Stimulated activated naive CD8-positive, alpha-beta T cell treated with anti-CD3 and anti-CD28 coated beads, Interleukin-15, amount 100 ng/mL, for 72 hours (primary cell): ENCODE results near the gene RASGEF1C.

ENCODE experiments used
- ATAC-seq: fragments of 150-1000 bp; cut with Tn5 transposase; 2 replicates; pipeline ENCODE4 v1.10.0; 2021; ENCODE audit warnings: mild to moderate bottlenecking, moderate library complexity
- DNase-seq, 2 donors: peaks; one replicate each; pipeline ENCODE4 v3.0.0; 2021 to 2022
- H3K27ac Mint-ChIP-seq, 2 donors: one replicate each; pipeline ENCODE4 v1.8.0; 2022; ENCODE audit warnings: mild to moderate bottlenecking in 2 of 2, mixed read lengths in 2 of 2, moderate library complexity in 2 of 2
- H3K27me3 Mint-ChIP-seq: one replicate; pipeline ENCODE4 v1.8.0; 2022; ENCODE audit warnings: mixed read lengths
- H3K4me1 Mint-ChIP-seq: one replicate; pipeline ENCODE4 v1.8.0; 2022; ENCODE audit warnings: mild to moderate bottlenecking, mixed read lengths
- H3K4me3 Mint-ChIP-seq, 2 donors: one replicate each; pipeline ENCODE4 v1.8.0; 2022; ENCODE audit warnings: mild to moderate bottlenecking in 2 of 2, mixed read lengths in 2 of 2, moderate library complexity in 1 of 2
- H3K9me3 Mint-ChIP-seq, 2 donors: one replicate each; pipeline ENCODE4 v1.8.0; 2022; ENCODE audit warnings: mixed read lengths in 2 of 2

Gene RASGEF1C

DNA sequence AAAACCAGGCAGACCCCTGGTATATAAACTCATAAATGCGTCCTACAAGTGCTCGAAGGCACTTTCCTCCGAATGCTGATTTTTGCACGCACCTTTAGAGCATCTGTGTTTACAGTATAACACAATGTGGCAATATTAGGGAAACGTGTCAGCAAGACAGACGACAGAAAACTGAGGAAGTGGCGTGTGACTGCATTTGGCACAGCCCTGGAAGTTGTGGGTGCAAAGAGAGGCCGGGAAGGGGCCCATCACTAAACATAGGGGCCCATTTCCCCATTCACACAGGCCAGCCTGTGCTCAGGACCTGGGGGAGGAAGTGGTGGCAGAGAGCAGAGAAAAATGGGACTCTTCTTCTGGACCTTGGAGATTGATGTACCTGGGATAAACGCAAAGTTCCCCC, 48.2 kb downstream of the RASGEF1C start:
- Mint-ChIP-seq H3K9me3 (no peaks in the 10 kb centered on the region), H3K4me1 (peaks cover 4% of the 10 kb centered on the region), H3K27me3 (peaks cover 51% of the 10 kb centered on the region), H3K4me3 (no peak overlapping the region), H3K27ac (no peak overlapping the region)
- DNase-seq (no peak), ATAC-seq (no peak)

DNA sequence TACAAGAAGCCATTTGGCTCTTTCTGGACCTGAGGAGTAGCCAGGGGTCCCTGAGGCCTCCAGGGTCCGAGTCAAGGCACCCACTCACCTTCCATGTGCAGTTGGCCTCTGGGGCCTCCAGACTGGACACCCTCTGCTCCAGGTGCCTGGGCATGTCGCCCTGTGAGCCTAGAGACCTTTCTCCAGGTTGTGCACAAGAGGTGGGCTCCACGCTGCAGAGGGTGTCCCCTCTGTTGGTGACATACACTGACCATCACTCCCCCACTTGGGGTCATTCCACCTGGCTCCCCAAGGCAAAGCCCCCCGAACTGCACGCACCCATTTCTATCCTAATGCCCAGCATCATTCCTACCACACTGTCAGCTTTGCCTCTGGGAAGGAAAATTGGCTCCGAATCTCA, 48.8 kb downstream of the RASGEF1C start:
- Mint-ChIP-seq H3K9me3 (no peaks in the 10 kb centered on the region), H3K27me3 (peaks cover 51% of the 10 kb centered on the region), H3K4me1 (peaks cover 4% of the 10 kb centered on the region), H3K27ac (no peak overlapping the region), H3K4me3 (no peak overlapping the region)
- ATAC-seq, result no peak
- DNase-seq, result no peak

DNA sequence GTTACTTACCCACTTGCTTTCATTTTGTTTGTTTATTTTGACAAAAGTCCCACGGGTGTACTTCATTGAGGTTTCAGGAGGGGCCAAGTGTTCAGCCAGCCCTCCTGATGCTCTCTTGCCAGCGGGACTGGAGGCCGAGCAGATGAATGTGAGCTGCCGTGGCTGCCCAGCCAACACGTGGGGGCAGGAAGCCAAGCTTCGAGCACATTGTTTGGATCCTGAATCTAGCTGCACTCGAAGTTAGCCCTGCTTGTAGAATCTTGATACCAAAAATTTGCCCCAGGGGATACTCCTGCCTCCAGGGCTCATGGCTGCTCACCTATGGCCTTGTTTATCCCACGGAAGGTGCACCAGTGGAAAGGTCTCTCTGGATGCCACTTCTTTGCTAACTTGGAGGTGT, 49.3 kb downstream of the RASGEF1C start:
- Mint-ChIP-seq H3K4me1 (peaks cover 4% of the 10 kb centered on the region), H3K27ac (no peak overlapping the region), H3K9me3 (no peaks in the 10 kb centered on the region), H3K27me3 (peaks cover 47% of the 10 kb centered on the region), H3K4me3 (no peak overlapping the region)
- ATAC-seq, result no peak
- DNase-seq, result no peak

DNA sequence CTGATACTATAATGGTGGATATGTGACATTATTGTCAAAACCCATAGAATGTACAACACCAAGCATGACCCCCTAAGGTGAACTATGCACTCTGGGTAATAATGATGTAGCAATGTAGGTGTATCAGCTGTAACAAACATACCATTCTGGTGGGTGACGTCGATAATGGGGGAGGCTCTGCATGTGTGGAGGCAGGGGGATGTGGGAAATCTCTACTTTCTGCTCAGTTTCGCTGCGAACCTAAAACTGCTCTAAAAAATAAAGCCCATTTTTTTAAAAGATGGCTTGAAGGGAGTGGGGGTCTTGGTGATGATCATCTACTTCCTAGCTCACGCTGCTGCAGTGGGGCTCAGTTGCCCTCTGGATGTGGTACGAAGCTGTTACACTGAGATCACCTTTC, 51.1 kb downstream of the RASGEF1C start:
- Mint-ChIP-seq H3K4me1 (peaks cover 4% of the 10 kb centered on the region), H3K9me3 (peaks cover 0 to 5% of the 10 kb centered on the region in 2 donors), H3K4me3 (no peak overlapping the region), H3K27me3 (peaks cover 36% of the 10 kb centered on the region), H3K27ac (no peak overlapping the region)
- DNase-seq, result no peak
- ATAC-seq, result no peak

DNA sequence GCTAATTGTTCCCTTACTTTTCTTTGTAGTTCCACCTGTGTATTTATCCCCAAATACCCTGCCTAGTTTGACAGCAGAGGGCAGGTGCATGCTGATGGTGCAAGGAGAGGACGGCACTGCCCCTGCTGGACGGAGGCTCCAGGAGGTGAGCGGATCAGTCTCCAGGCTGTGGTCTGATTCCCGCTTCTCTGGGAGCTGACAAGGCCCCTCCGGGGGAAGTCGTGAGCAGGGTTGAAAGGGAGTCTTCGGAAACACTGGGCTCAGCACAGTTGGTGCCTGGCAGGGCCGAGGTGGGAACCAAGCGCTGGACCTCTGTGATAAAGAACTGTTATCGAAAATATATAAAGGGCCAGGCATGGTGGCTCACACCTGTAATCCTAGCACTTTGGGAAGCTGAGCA, 52.9 kb downstream of the RASGEF1C start:
- Mint-ChIP-seq H3K9me3 (peaks cover 0 to 5% of the 10 kb centered on the region in 2 donors), H3K27me3 (peaks cover 23% of the 10 kb centered on the region), H3K27ac (no peak overlapping the region), H3K4me1 (peaks cover 4% of the 10 kb centered on the region), H3K4me3 (no peak overlapping the region)
- ATAC-seq (no peak), DNase-seq (no peak)

DNA sequence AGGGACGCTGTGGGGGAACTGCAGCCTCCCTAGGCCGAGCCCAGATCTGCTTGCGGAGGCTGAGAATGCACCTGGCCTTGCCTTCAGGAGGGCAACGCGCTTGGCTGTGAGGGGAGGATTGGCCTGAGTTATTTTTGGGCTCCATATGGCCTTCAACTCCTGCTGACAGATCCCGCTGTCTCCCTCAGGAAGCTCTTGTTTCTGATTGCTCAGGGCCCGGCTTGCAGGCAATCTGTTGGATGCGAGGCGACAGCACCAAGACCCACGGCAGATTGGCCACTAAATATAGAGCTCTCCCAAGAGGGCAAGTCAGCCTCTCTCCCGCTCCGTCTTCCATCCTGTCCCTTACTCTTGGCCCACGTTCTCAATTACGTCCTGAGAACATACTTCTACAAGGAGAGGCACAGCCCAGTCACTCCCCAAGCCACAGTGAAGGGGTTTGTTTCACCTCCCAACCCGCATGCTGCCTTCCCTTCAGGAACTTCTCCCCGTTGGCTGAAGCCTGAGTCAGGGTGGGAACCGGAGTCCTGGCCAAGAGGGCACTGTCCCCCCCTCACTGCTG, 53.6 kb downstream of the RASGEF1C start:
- Mint-ChIP-seq H3K27me3 (peaks cover 16% of the 10 kb centered on the region), H3K27ac (no peak overlapping the region), H3K4me1 (no peaks in the 10 kb centered on the region), H3K4me3 (no peak overlapping the region), H3K9me3 (peaks cover under 1 to 6% of the 10 kb centered on the region in 2 donors)
- ATAC-seq, result no peak
- DNase-seq, result no peak

DNA sequence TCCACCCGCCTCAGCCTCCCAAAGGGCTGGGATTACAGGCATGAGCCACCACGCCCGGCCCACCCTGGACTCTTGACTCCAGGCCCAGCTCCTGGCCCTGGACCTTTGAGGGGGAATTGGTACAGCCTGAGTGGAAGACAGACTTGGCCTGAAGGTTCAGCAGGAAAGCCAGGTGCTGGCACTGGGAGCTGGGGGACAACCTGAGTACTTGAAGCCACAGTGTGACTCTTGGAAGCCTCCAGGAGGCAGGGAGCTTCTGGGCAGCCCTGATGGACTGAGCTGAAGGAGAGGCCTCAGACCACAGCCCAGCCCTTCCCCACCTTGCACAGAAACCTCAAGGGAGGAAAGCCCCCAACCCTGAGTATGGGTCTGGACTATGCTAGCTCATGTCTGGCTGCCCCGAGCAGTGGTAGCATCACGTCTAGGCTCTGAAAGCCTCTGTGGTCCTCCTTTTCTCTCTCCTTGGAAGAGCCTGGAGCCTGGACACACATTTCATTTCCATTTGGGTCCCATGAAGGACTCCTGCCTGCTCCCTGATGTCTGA, 54.1 kb downstream of the RASGEF1C start:
- H3K27ac Mint-ChIP-seq, result no peak overlapping the region
- H3K27me3 Mint-ChIP-seq, result peaks cover 17% of the 10 kb centered on the region
- H3K4me3 Mint-ChIP-seq, result no peak overlapping the region
- H3K9me3 Mint-ChIP-seq, result peaks cover 6 to 12% of the 10 kb centered on the region in 2 donors
- DNase-seq (no peak), ATAC-seq (no peak)
- H3K4me1 Mint-ChIP-seq, result no peaks in the 10 kb centered on the region

DNA sequence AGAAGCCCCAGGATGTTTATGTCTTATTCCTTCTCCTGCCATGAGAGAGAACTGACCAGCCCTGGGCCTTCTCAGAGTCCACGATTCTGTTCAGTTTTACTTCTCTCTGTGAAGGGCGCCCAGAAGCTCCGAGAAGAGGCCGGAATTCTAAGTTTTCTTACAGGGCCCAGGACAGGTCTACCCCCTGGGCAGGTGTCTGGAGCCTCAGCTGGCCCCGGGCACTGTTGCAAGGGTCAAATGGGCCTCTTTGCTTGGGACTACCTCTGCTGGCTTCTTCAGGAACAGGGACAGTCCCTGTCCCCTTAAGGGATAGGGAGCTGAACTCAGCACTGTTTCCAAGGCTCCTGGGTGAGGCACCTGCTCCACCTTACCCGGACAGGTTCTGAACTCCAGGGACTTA, 55.0 kb downstream of the RASGEF1C start:
- no peak for DNase-seq
- H3K9me3 Mint-ChIP-seq, result peaks cover 11 to 16% of the 10 kb centered on the region in 2 donors
- H3K27ac Mint-ChIP-seq, result no peak overlapping the region
- H3K4me3 Mint-ChIP-seq, result no peak overlapping the region
- H3K4me1 Mint-ChIP-seq, result no peaks in the 10 kb centered on the region
- no peak for ATAC-seq
- H3K27me3 Mint-ChIP-seq, result peaks cover 14% of the 10 kb centered on the region

DNA sequence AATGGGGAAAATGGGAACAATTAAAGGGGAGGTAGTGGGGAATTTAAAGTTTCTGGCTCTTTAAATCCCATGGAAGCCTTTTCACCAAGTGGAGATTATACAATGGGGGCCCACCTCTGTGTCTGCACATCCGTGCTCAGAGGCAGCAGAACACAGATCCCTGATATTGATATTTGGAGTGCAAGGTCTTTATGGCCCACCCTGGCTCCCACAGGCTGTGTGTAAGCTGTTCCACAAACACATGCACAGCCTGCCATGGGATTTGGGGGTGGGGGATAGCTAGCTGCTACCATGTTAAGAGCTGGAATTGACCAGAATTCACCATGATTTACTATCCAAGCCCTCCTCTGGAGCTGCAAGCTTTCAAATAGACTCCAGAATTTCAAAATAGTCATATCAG, 55.9 kb downstream of the RASGEF1C start:
- Mint-ChIP-seq H3K27me3 (peaks cover 11% of the 10 kb centered on the region), H3K4me3 (no peak overlapping the region), H3K4me1 (no peaks in the 10 kb centered on the region), H3K9me3 (peaks cover 16 to 17% of the 10 kb centered on the region in 2 donors), H3K27ac (no peak overlapping the region)
- ATAC-seq (no peak), DNase-seq (no peak)

DNA sequence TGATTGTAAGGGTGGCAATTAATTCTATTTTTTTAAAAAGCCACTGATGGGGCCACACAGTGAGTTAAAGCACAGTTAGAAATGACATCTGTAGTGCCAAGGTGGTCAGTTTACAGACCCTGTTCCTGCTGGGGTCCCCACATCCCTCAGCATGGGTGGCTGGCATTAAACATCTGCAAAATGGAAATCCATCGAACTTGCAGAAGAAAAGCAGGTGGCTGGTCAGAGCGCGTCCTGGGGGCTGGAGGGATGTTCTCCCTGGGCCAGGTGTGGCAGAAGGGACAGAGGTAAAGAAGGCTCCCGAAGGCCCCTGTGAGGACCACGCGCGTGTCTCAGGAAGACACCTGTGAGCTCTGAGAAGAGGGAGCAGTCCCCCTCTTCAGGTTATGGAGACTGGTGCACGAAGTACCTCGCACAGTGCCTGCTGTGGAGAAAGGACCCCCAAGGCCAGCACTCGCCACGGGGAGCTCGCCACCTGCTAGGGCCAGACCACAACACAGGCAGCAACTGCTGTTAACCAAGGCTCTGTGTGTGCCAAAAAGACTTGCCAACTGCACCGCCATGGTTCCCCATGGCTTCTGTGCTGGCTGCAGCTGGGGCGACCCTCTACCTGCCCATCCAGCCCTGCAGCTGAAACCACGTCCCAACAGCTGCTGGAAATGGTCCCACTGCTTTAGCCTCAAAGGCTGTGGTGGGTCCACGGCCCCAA, 65.2 kb downstream of the RASGEF1C start:
- peaks cover 9 to 25% of the 10 kb centered on the region in 2 donors for H3K9me3 Mint-ChIP-seq
- peaks cover 31% of the 10 kb centered on the region for H3K27me3 Mint-ChIP-seq
- no peaks in the 10 kb centered on the region for H3K4me1 Mint-ChIP-seq
- H3K27ac Mint-ChIP-seq, result no peak overlapping the region
- H3K4me3 Mint-ChIP-seq, result no peak overlapping the region
- DNase-seq (no peak), ATAC-seq (no peak)

DNA sequence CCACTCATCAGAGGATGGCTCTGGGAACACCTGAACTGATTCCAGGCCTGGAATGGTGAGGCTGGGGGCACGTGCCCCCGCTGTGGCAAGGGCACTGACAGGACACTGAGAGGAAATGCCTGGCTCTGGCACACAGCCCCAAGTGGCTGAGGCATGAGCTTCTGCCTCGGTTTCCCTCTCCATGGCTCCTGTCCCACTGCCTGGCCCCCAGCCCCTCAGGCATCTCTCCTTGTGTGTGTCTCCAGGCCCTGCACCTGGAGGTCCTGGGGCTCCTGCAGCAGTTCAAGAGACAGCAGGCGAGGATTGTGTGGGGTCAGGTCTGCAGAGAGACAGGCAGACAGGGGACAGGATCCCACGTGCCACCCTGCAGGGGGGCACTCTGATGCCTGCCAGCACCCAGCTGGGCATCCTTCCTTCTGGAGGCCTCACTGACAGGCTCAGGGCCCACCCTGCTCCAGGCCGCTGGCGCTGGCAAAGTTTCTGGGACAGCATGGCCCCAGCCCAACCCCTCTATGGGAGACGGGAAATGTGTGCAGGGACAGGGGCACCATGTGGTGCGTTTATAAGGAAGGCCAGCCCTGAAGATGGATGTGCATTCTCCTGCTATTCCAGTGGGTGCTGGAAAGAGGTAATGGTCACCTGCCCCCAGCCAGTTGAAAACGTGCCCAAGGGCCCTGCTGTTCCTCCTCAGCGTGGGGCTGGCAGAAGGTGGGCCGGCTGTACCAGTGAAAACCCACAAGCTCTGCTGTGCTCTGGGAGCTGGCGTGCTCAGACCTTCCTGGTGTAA, 66.0 kb downstream of the RASGEF1C start:
- Mint-ChIP-seq H3K27ac (no peak overlapping the region), H3K9me3 (peaks cover 9 to 18% of the 10 kb centered on the region in 2 donors), H3K27me3 (peaks cover 38% of the 10 kb centered on the region), H3K4me1 (no peaks in the 10 kb centered on the region), H3K4me3 (no peak overlapping the region)
- ATAC-seq (no peak), DNase-seq (no peak)

DNA sequence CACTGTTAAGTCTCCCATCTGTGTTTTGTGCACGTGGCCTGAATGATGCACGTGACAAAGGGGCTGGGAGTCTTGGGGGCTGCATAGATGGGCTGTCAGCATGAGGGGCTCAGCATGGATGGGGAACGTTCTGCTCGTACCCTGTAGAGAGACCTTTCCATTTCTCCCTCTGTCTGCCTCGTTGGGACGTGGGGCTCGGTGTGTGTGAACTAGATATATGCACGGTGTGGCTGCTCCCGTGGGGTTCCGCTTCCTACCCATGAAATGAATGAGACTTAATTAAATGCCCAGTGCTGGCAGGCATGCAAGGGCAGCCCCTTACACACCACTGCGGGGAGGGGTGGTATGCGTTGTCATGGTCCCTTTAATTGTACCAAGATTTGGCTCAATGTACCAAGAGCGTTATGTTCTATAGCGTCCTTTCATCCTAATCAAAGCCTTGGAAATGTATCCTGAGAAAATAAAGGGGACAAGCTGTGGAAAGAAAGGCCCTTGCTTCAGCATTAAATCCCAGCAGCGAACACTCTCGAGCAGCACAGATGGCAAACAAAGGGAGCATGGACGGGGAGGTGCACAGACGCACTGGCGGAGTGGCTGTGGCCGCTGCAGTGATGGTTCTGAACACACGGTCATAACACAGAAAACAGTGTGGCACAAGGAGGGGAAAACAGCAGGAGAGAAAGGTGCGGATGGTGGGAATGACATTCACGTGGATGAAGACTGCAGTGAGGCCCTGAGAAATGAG, 66.8 kb downstream of the RASGEF1C start:
- peaks cover 9 to 12% of the 10 kb centered on the region in 2 donors for H3K9me3 Mint-ChIP-seq
- peaks cover 46% of the 10 kb centered on the region for H3K27me3 Mint-ChIP-seq
- ATAC-seq, result no peak
- no peak for DNase-seq
- H3K4me3 Mint-ChIP-seq, result no peak overlapping the region
- H3K27ac Mint-ChIP-seq, result no peak overlapping the region
- no peaks in the 10 kb centered on the region for H3K4me1 Mint-ChIP-seq

DNA sequence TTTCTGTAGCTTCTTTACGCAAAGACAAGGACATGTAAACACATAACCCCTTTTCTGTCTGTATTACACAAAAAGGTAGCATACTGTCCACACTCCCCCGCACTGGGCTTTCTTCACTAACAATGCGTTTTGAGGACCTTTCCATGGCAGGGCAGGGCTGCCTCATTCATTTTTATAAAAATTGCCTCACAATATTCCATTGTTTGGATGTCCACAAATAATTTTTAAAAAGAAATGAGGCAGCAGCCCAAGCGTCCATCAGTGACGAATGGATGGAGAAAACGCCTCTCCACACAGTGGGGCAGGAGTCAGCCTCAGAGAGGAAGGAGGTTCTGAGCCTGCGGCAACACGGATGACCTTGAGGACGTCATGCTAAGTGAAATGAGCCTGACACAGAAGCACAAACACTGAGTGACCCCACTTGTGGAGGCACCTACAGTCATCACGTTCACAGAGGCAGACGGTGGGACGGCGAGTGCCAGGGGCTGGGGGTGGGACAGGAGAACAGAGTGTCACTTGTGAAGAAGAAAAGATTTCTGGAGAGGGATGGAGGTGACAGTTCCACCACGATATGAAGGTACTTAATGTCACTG, 67.8 kb downstream of the RASGEF1C start:
- H3K27ac Mint-ChIP-seq, result no peak overlapping the region
- peaks cover 2 to 5% of the 10 kb centered on the region in 2 donors for H3K9me3 Mint-ChIP-seq
- no peak overlapping the region for H3K4me3 Mint-ChIP-seq
- peaks cover 49% of the 10 kb centered on the region for H3K27me3 Mint-ChIP-seq
- DNase-seq (no peak), ATAC-seq (no peak)
- H3K4me1 Mint-ChIP-seq, result no peaks in the 10 kb centered on the region

DNA sequence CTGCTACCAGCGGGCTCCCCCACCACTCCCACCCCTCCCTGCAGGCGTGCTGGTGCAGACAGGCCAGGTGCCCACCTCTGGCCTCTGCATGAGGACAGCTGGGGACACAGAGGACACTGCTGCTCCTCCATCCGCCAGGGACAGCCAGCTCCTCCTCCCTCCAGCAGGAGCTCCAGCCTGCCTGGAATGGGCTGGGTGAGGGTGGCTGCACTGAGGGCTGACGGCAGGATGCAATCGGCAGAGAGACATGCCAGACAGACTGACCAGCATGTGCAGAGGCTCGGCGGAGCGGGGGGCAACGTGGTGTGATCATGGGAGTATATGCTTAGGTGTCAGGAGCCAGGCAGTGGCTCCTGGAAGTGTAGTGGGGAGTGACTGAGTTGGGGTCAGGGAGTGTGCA, 68.4 kb downstream of the RASGEF1C start:
- Mint-ChIP-seq H3K27ac (no peak overlapping the region), H3K27me3 (peaks cover 46% of the 10 kb centered on the region), H3K4me3 (no peak overlapping the region), H3K4me1 (peaks cover 5% of the 10 kb centered on the region), H3K9me3 (no peaks in the 10 kb centered on the region)
- ATAC-seq (no peak), DNase-seq (no peak)

DNA sequence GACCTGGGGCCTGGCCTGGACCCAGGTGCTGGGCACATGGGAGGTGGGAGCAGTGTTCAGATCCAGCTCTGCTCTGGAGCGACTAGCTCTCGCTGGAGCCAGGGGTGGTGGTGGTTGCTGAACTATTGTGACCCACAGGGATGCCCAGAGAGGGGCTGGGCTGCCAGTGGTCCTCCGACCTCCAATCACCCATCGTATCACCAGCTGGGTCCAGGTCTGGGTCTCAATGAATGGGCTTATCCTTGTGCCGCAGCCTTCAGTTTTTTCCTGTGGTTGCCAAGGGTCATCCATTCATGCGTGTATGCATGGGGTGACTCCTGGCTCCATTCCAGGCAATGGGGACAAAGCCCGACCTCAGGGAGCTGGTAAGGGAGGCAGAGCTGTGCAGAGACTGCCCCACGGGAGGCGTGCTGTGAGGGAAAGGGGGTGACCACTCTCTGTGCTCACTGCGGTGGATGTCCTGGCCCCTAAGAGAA, 68.9 kb downstream of the RASGEF1C start:
- no peak overlapping the region for H3K4me3 Mint-ChIP-seq
- ATAC-seq (no peak), DNase-seq (no peak)
- peaks cover 46% of the 10 kb centered on the region for H3K27me3 Mint-ChIP-seq
- H3K27ac Mint-ChIP-seq, result no peak overlapping the region
- H3K9me3 Mint-ChIP-seq, result no peaks in the 10 kb centered on the region
- H3K4me1 Mint-ChIP-seq, result peaks cover 10% of the 10 kb centered on the region
